Measurements from ENCODE around the gene GRIK4. TPM values are rescaled to one million over a fixed set of nuclear protein-coding genes. Genes with fewer than 3 reads are reported as not detected.

Gene GRIK4
- total and polyA plus RNA-seq, 9 of the 15 experiments (the other 6 are each of a cell fraction or from before 2014, with no cell fraction given), result not detected

GRCh38 chr11:120516461-120517389 lies 5.2 kb downstream of the GRIK4 start:
- peaks cover 19% of the 10 kb centered on the region for H4K20me1 ChIP-seq (replicated peaks; ENCODE audit: control insufficient read depth, insufficient read depth, low read length)
- peaks cover 40 to 86% of the 10 kb centered on the region in 2 experiments; a peak in 4 of 5 replicates for H3K27me3 ChIP-seq (ENCODE audit: control insufficient read depth in 2 of 2, insufficient read depth in 2 of 2, low read length in 2 of 2)
- H3K4me1 ChIP-seq (replicated peaks in 1 of 2; ENCODE audit: control insufficient read depth in 2 of 2, insufficient read depth in 2 of 2, low read length in 2 of 2), result peaks cover 0 to 12% of the 10 kb centered on the region in 2 experiments; a peak in 2 of 5 replicates
- H3K79me2 ChIP-seq (ENCODE audit: control insufficient read depth, insufficient read depth, low read length), result no peaks in the 10 kb centered on the region
- no peak for FAIRE-seq
- ATAC-seq, result no peak
- intact Hi-C loops (cut with micrococcal nuclease), result loop anchor here (2.0 kb wide), 1 partner anchor 594 kb away; no protein-coding TSS in a partner anchor
- no peaks in the 10 kb centered on the region for H3K36me3 ChIP-seq (ENCODE audit: control insufficient read depth, insufficient read depth, low read length)
- no peak overlapping the region for H3K4me3 ChIP-seq
- H2AFZ ChIP-seq (ENCODE audit: low read depth, low read length), result no peak overlapping the region
- no peak overlapping the region for H3K4me2 ChIP-seq (ENCODE audit: insufficient read depth, low read length)
- ChIA-PET POLR2A (no interaction called here), CTCF (ENCODE audit: low intra/inter-chr PET ratio) (no interaction called here)
- BruUV-seq (replicated peaks), result no TSS peak
- no peak overlapping the region for H3K9ac ChIP-seq (ENCODE audit: insufficient read depth in 1 of 2, low read depth in 2 of 2, low read length in 2 of 2)
- H3K9me3 ChIP-seq (replicated peaks; ENCODE audit: control insufficient read depth, insufficient read depth, low read depth, low read length), result no peaks in the 10 kb centered on the region
- in situ Hi-C loops (cut with MboI), result no loop called here
- no peaks in the 10 kb centered on the region for H3K9me1 ChIP-seq (ENCODE audit: control insufficient read depth, insufficient read depth, low read length)
- H3K27ac ChIP-seq (ENCODE audit: extremely low read depth, low read depth, low read length), result no peak overlapping the region
- WGBS (ENCODE audit: insufficient coverage, low coverage, missing lambda C conversion rate), result 4% methylated on average over 32 of the region's 39 CpGs
- DNase-seq (ENCODE audit: extremely low read depth in 1 of 4, low spot score in 3 of 4), result no peak
- TF ChIP-seq SIN3B (IDR thresholded peaks at IDR 0.05; ENCODE audit: low read depth), result no peak
- TF ChIP-seq KAT7 (CRISPR knock-in tag; IDR thresholded peaks at IDR 0.05; ENCODE audit: borderline replicate concordance), result no peak
- TF ChIP-seq, protein P1, sequence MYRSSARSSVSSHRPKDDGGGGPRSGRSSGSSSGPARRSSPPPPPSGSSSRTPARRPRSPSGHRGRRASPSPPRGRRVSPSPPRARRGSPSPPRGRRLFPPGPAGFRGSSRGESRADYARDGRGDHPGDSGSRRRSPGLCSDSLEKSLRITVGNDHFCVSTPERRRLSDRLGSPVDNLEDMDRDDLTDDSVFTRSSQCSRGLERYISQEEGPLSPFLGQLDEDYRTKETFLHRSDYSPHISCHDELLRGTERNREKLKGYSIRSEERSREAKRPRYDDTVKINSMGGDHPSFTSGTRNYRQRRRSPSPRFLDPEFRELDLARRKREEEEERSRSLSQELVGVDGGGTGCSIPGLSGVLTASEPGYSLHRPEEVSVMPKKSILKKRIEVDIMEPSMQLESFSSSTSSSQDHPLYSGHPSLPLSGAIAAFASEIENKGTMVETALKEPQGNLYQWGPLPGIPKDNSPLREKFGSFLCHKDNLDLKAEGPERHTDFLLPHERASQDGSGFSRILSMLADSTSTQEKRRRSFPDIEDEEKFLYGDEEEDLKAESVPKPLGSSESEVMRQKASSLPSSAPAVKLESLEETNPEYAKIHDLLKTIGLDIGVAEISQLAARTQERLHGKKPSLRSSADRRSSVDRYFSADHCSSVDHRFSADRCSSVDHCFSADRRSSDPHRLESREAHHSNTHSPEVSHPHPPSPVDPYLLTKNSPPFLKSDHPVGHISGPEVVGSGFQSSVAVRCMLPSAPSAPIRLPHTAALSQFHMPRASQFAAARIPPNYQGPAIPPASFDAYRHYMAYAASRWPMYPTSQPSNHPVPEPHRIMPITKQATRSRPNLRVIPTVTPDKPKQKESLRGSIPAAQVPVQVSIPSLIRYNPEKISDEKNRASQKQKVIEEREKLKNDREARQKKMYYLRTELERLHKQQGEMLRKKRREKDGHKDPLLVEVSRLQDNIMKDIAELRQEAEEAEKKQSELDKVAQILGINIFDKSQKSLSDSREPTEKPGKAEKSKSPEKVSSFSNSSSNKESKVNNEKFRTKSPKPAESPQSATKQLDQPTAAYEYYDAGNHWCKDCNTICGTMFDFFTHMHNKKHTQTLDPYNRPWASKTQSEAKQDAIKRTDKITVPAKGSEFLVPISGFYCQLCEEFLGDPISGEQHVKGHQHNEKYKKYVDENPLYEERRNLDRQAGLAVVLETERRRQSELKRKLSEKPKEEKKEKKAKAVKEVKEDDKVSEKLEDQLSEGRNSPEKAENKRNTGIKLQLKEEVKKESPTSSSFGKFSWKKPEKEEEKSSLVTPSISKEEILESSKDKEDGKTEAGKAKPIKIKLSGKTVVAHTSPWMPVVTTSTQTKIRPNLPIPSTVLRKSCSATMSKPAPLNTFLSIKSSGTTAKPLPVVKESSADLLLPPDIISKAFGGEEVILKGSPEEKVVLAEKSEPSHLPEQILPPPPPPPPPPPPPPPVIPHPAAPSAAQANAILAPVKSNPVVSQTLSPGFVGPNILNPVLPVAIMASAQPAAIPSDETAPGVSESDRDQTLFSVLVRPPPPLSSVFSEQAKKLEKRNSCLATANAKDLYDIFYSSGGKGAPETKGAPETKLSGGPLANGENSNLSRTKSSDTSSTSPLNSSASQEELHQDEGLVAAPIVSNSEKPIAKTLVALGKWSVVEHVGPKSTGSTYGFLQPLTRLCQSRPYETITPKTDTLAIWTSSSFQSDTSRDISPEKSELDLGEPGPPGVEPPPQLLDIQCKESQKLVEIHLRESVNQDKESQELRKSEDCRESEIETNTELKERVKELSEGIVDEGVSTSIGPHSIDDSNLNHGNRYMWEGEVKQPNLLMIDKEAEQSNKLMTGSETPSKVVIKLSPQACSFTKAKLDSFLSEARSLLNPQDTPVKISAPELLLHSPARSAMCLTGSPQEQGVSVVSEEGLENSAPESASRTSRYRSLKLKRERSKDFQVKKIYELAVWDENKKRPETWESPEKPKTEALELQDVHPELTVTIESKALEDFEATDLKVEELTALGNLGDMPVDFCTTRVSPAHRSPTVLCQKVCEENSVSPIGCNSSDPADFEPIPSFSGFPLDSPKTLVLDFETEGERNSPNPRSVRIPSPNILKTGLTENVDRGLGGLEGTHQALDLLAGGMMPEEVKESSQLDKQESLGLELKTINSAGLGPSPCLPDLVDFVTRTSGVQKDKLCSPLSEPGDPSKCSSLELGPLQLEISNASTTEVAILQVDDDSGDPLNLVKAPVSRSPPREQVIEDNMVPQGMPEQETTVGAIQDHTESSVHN (IDR thresholded peaks at IDR 0.05; ENCODE audit: borderline replicate concordance in 1 of 2, low read depth in 1 of 2), result no peak
- no peak for TF ChIP-seq MCM7 (IDR thresholded peaks at IDR 0.05)
- no peak for TF ChIP-seq PKNOX1 (IDR thresholded peaks at IDR 0.05)
- no peak for TF ChIP-seq ZNF224 (CRISPR knock-in tag; IDR thresholded peaks at IDR 0.05)
- TF ChIP-seq U2AF1 (optimal IDR thresholded peaks at IDR 0.05; ENCODE audit: low read depth, low read length), result no peak
- TF ChIP-seq RFX7 (CRISPR knock-in tag; IDR thresholded peaks at IDR 0.05), result no peak
- TF ChIP-seq ZNF121 (CRISPR knock-in tag; conservative IDR thresholded peaks at IDR 0.05), result no peak

Data from K562 (cell line).